ENCODE measurements around the gene CMTM1.

CMTM1 gene

GRCh38 chr16:66599726-66600125 is 33.5 kb downstream of the CMTM1 start:
- TF ChIP-seq, protein P1, sequence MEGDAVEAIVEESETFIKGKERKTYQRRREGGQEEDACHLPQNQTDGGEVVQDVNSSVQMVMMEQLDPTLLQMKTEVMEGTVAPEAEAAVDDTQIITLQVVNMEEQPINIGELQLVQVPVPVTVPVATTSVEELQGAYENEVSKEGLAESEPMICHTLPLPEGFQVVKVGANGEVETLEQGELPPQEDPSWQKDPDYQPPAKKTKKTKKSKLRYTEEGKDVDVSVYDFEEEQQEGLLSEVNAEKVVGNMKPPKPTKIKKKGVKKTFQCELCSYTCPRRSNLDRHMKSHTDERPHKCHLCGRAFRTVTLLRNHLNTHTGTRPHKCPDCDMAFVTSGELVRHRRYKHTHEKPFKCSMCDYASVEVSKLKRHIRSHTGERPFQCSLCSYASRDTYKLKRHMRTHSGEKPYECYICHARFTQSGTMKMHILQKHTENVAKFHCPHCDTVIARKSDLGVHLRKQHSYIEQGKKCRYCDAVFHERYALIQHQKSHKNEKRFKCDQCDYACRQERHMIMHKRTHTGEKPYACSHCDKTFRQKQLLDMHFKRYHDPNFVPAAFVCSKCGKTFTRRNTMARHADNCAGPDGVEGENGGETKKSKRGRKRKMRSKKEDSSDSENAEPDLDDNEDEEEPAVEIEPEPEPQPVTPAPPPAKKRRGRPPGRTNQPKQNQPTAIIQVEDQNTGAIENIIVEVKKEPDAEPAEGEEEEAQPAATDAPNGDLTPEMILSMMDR (conservative IDR thresholded peaks at IDR 0.05), result no peak
- TF ChIP-seq ZFX (IDR thresholded peaks at IDR 0.05), result no peak

GRCh38 chr16:66600477-66600876 is 34.2 kb downstream of the CMTM1 start:
- H3K27ac ChIP-seq, result no peak overlapping the region
- TF ChIP-seq ZFX (IDR thresholded peaks at IDR 0.05), result no peak
- TF ChIP-seq, protein P1 (conservative IDR thresholded peaks at IDR 0.05), result no peak

More at GRCh38 chr16:66599726-66600125, 33.5 kb downstream of the CMTM1 start:
- H3K27ac ChIP-seq, result no peak overlapping the region

GRCh38 chr16:66601471-66601870 is 35.2 kb downstream of the CMTM1 start:
- TF ChIP-seq, protein P1 (conservative IDR thresholded peaks at IDR 0.05), result no peak
- no peak for TF ChIP-seq ZFX (IDR thresholded peaks at IDR 0.05)
- no peak overlapping the region for H3K27ac ChIP-seq

GRCh38 chr16:66603537-66604375 is 37.5 kb downstream of the CMTM1 start:
- no peak overlapping the region for H3K27ac ChIP-seq

GRCh38 chr16:66604376-66605176 is 38.3 kb downstream of the CMTM1 start, which contains the start of gene CMTM3:
Gene CMTM3 (plus strand): TSS chr16:66604704. CDS start chr16:66604806, 102 bp downstream.
- no peak for TF ChIP-seq ZFX (IDR thresholded peaks at IDR 0.05)
- TF ChIP-seq, protein P1 (conservative IDR thresholded peaks at IDR 0.05), result peak; percentile 70
- no peak within 1 kb of the TSS for H3K27ac ChIP-seq

More at GRCh38 chr16:66603537-66604375, 37.5 kb downstream of the CMTM1 start:
- TF ChIP-seq, protein P1 (conservative IDR thresholded peaks at IDR 0.05), result no peak
- TF ChIP-seq ZFX (IDR thresholded peaks at IDR 0.05), result no peak

DNA sequence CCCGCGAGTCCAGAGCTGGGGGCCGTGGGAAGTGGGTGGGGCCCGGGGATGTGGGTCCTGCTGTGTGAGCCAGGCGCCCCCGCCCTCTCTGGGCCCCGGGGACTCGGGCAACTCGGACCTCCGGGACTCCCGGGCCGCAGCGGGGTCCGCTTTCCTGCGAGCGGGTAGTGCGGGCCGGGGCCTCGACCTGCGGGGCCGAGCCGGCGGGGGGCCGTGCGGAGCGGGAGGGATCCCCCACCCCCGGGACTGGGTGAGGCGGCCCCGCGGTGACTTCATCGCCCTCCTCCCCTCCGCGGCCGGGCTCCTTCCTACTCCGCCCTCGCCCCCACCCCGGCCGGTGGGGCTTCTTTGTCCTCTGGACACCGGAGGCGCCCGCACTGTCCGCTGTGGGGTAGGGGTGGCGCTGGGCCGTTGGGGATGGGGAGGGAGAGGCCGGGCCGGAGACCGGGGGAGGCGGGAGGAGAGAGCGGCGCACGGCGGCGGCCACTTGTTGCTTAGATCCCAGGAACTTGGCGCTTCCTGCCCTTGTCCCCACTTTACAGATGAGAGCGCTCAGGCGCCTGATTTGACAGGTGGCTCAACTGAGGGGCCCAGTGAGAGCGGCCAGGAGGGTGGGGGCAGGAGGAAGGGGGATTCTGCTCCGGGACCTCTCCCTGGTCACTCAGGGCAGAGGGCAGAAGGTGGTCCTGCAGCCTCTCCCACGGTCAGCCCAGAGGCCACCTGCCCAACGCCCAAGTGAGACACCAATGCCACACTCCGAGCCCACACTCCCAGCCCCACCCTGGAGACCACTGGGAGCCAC is 39.1 kb downstream of the CMTM1 start:
- TF ChIP-seq, protein P1 (conservative IDR thresholded peaks at IDR 0.05), result no peak; the same call in 1 of the 2 replicates
- TF ChIP-seq ZFX (IDR thresholded peaks at IDR 0.05), result no peak

More for the DNA sequence above, 39.1 kb downstream of the CMTM1 start:
- no peak overlapping the region for H3K27ac ChIP-seq

Measured in C4-2B (cell line).